Endometrium (tissue), 2 donors: ENCODE results near the gene NPIPB2.

Experiments used
- FAIRE-seq: peaks from 2 replicates; lab custom pipeline; 2012; peaks lifted over from hg19 to GRCh38; lab: Jason Lieb, UNC
- donor health status: control.
- donor health status: control.

NPIPB2 gene

DNA sequence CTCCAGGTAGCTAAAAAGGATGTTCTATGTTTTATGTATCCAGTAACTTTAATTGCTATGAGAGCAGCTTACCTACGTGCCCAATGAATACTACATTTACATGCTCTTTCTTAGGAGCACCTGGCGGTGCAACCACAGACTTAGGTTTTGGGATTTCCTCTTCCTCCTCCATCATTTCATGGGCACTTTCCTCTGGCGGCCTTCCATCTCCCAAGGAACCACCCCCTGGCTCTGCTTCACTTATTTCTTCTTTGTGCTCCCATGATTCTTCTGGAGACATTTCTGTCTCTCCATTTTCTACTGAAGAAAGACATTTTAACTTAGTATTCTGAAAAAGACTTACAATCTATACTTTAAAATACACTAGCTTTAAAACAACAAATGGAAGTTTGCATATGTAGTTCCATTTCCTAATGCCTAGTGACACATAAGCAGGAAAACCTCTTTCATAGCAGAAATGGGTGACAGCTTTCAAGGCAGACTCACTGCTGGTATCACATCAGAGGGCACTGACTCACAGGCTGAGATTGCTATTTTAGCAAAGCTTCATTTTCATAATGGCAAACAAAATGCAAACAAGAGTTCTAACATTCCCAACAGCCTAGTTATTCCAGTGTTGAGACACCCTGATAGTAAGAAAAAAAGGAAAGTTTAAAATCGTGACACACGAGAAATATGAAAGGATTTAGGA is 45.2 kb downstream of the NPIPB2 start:
- no peak for FAIRE-seq

DNA sequence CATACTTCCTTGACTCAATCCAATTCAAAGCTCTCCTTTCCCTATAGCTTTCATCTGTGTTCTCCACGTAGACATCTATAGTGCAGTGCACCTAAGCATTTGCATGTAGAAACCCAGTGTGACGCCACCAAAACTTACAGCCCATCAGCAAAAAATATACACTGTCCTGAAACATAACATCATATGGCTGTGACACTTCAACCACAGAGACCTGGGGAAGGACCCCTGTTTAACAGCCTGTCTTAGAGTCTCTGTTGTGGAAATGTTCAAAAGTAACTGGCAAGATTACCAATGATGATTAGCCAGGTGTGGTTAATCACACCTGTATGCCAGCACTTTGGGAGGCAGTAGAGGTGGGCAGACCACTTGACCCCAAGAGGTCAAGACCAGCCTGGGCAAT is 48.3 kb downstream of the NPIPB2 start:
- no peak for FAIRE-seq

DNA sequence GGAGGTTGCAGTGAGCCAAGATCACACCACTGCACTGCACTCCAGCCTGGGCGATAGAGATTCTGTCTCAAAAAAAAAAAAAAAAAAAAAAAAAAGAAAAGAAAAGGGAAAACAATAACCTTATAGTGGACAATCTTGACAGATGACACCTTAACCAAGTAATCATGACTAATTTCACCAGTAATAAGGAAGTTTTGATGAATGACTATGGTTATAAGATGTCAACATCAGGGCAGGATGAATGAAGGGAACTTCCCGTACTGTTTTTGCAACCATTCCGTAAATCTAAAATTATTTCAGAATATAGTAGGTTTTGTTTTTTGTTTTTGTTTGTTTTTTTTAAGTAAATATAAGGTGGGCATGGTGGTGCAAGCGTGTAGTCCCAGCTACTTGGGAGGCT is 49.1 kb downstream of the NPIPB2 start:
- no peak for FAIRE-seq

DNA sequence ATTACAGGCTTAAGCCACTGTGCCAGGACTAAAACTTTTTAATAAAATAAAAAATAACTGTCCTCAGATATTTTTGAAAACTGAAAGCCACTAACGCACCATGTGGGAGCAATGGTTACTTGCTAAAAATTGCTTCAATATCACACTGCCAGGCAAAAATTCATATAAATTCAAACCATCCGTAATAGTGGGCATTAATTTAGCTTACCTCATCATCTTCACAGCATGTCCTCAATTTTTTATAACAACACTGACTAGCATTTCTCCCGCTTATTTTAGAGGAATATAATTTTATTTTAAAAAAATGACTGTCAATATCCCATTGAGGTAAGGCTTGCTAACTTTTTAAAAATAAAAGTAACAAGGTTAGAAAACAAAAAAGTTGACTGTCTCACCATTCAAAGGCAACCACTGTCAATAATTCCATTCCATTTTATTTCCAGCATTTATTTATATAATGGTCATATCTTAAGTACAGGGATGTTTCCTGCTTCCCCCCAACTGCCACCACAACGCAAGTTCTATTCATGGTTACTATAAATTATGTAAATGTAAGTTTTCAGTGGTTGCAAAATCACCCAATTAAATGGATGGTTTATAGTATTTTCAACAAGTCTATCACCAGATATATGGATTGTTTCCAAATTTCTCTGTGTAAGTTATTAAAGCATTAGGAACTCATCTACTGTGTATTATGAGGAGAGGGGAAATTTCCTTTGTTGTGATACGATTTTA is 51.4 kb downstream of the NPIPB2 start:
- FAIRE-seq = no peak

DNA sequence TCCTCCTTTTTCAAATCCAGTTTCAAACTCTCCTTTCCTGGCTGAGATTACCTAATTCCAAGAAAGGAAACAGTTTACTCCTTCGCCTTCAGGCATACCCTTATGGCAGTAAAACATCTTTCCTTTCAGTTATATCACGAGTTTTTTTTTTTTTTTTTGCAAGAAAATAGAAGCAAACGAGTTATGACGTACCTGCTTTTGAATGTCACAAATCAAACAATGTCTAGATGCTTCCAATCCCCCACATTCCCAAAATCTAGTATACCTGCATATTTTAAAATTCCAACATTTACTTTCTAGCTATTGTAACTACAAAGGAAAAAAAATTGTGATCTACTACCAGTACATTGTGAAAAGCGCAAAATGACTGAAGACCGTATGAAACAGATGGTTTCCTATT is 55.0 kb downstream of the NPIPB2 start:
- FAIRE-seq = no peak

DNA sequence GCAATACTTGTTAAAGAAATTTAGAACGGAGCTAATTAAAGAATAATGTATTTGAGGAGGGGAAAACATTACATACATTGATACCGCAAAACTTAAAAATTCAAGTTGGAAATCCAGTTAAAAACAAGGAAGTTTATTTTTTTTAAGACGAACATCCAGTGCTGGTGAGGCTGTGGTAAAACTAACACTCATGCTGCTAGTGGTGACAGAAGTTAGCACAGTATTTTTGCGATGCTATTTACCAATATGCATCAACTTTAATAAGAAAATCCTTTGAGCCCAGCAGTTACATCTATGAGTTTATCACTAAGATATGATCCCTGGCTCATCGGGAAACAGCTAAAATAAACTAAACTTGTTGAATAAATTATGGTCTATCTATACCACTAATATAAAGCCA is 57.8 kb downstream of the NPIPB2 start:
- no peak for FAIRE-seq

DNA sequence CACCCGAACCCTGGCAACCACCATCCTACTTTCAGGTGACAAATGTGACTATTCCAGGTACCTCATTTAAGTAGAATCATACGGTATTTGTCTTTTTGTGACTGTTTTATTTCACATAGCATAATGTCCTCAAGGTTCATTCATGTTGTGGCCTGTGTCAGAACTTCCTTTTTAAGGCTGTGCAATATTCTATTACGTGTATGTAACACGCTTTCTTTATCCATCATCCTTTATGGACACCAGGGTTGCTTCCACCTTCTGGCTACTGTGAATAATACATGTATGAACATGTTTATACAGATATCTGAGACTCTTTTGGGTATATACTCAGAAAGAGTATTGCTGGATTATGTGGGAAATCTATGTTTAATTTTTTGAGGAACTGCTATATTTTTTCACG is 61.8 kb downstream of the NPIPB2 start:
- no peak for FAIRE-seq

DNA sequence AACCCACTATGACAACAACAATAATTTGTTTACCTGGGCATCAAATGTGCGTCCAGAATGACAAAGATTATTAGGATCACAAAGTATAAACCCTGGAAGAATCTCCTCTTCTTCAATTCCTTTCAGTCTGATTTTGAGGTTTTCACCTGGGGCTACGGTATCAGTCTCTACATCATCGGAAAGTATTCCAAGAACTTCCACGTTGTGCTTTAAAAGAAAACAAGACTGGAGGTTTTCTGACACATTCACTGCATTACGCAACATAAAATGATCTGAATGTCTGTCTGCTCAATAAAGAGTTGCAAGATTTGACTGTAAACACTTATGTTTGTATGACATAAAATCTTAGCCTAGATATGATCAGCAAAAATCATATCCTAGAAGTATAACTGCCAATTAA is 64.5 kb downstream of the NPIPB2 start:
- FAIRE-seq = no peak
